ENCODE data around the gene NIPBL. TPM values are rescaled to one million over a fixed set of nuclear protein-coding genes. Genes with fewer than 3 reads are reported as not detected.

NIPBL gene
- total and polyA plus RNA-seq, 10 of the 15 experiments (the other 5 are each of a cell fraction or from before 2014, with no cell fraction given): 10.4 to 50.4 (median 20.2) TPM

GRCh38 chr5:36842087-36842486, 34.5 kb upstream of the NIPBL start:
- ChIA-PET RAD21 (ENCODE audit: unreplicated experiment) (no interaction called here), POLR2A (no interaction called here), CTCF (interaction anchor here (0.6 to 1.1 kb wide), 3 partner anchors 32 to 509 kb away, joined by 3 read pairs; no protein-coding TSS in a partner anchor), SMC1A (ENCODE audit: uncharacterized antibody, unreplicated experiment) (no interaction called here)
- H3K27me3 ChIP-seq (replicated peaks in 1 of 2; ENCODE audit: control insufficient read depth in 2 of 2, insufficient read depth in 2 of 2, low read length in 1 of 2): peaks cover 0 to 2% of the 10 kb centered on the region in 2 experiments; a peak in 1 of 4 replicates
- FAIRE-seq: no peak
- no peaks in the 10 kb centered on the region for H3K36me3 ChIP-seq (ENCODE audit: control insufficient read depth in 2 of 2, insufficient read depth in 2 of 2, low read length in 1 of 2)
- BruUV-seq (replicated peaks): no TSS peak
- H4K20me1 ChIP-seq (ENCODE audit: control insufficient read depth, insufficient read depth): no peaks in the 10 kb centered on the region
- WGBS (ENCODE audit: insufficient coverage, insufficient replicate concordance, low lambda C conversion rate, missing lambda C conversion rate): 0% methylated on average over 1 of the region's 1 CpG
- ATAC-seq: no peak
- DNase-seq (ENCODE audit: low read depth, low spot score): no peak
- H3K9ac ChIP-seq (ENCODE audit: control insufficient read depth, insufficient read depth, low read length): no peak overlapping the region
- intact Hi-C loops (cut with micrococcal nuclease; ENCODE audit: unreplicated experiment) (loop anchor here (5.0 kb wide), 1 partner anchor 85 kb away; no protein-coding TSS in a partner anchor), in situ Hi-C loops (cut with MboI) (no loop called here)
- no peak overlapping the region for H2AFZ ChIP-seq (ENCODE audit: control insufficient read depth, low read depth, low read length)
- no peaks in the 10 kb centered on the region for H3K9me3 ChIP-seq (replicated peaks; ENCODE audit: control insufficient read depth, insufficient read depth, low read length)
- H3K4me2 ChIP-seq (ENCODE audit: control insufficient read depth, insufficient read depth): no peak overlapping the region
- TF ChIP-seq ZNF207 (IDR thresholded peaks at IDR 0.05; ENCODE audit: borderline replicate concordance) (no peak), RFX5 (IDR thresholded peaks at IDR 0.05; ENCODE audit: low read depth, low read length) (no peak), POLR2AphosphoS5 (IDR thresholded peaks at IDR 0.05; ENCODE audit: low read length) (no peak), NFXL1 (IDR thresholded peaks at IDR 0.05; ENCODE audit: borderline replicate concordance) (no peak), MAX (IDR thresholded peaks at IDR 0.05; ENCODE audit: low read depth, low read length) (no peak), RELA (IDR thresholded peaks at IDR 0.05; ENCODE audit: borderline replicate concordance, partially characterized antibody) (no peak), TCF3 (IDR thresholded peaks at IDR 0.05; ENCODE audit: borderline replicate concordance, insufficient read depth, low read depth, low read length) (no peak)
- H3K27ac ChIP-seq (ENCODE audit: control insufficient read depth, insufficient read depth): no peak overlapping the region
- no peak overlapping the region for H3K4me3 ChIP-seq
- no peaks in the 10 kb centered on the region for H3K79me2 ChIP-seq (ENCODE audit: control insufficient read depth, insufficient read depth, low read length)
- H3K4me1 ChIP-seq (ENCODE audit: control insufficient read depth, insufficient read depth, low read length): no peaks in the 10 kb centered on the region

DNA sequence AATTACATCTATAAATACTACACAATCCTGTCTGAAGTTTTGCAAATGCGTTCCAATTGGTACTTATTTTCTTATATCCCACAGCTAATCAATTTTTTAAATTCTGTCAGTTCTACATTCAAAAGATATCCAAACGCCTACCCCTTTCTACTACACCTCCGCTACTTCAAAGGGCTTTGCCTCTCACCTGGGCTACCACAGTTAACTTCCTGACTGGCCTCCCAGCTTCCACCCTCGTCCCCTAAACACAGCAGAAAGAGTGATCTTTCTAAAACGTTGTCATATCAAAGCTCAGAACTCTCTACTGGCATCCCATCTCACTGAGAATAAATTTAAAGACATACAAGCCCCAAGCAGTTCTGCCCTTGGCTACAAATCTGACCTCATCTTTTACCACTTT, 32.3 kb upstream of the NIPBL start:
- Histone ChIP-seq H3K9ac (ENCODE audit: control insufficient read depth, insufficient read depth, low read length) (no peak overlapping the region), H2AFZ (ENCODE audit: control insufficient read depth, low read depth, low read length) (no peak overlapping the region), H3K27me3 (replicated peaks in 1 of 2; ENCODE audit: control insufficient read depth in 2 of 2, insufficient read depth in 2 of 2, low read length in 1 of 2) (0 out of 4 replicates have a peak, but pooled peaks cover 0 to 2% of the 10 kb centered on the region in 2 experiments), H3K4me3 (no peak overlapping the region), H3K9me3 (replicated peaks; ENCODE audit: control insufficient read depth, insufficient read depth, low read length) (no peaks in the 10 kb centered on the region), H4K20me1 (ENCODE audit: control insufficient read depth, insufficient read depth) (no peaks in the 10 kb centered on the region), H3K79me2 (ENCODE audit: control insufficient read depth, insufficient read depth, low read length) (no peaks in the 10 kb centered on the region), H3K4me1 (ENCODE audit: control insufficient read depth, insufficient read depth, low read length) (no peaks in the 10 kb centered on the region), H3K4me2 (ENCODE audit: control insufficient read depth, insufficient read depth) (no peak overlapping the region), H3K36me3 (ENCODE audit: control insufficient read depth in 2 of 2, insufficient read depth in 2 of 2, low read length in 1 of 2) (no peaks in the 10 kb centered on the region), H3K27ac (ENCODE audit: control insufficient read depth, insufficient read depth) (no peak overlapping the region)
- ChIA-PET CTCF (no interaction called here), RAD21 (ENCODE audit: unreplicated experiment) (no interaction called here), POLR2A (no interaction called here), SMC1A (ENCODE audit: uncharacterized antibody, unreplicated experiment) (no interaction called here)
- ATAC-seq (no peak), DNase-seq (ENCODE audit: low read depth, low spot score) (no peak), FAIRE-seq (no peak)
- intact Hi-C loops (cut with micrococcal nuclease; ENCODE audit: unreplicated experiment) (loop anchor here (5.0 kb wide), 1 partner anchor 87 kb away; no protein-coding TSS in a partner anchor), in situ Hi-C loops (cut with MboI) (no loop called here)
- no TSS peak for BruUV-seq (replicated peaks)
- WGBS (ENCODE audit: insufficient coverage, insufficient replicate concordance, low lambda C conversion rate, missing lambda C conversion rate): 29% methylated on average over 5 of the region's 5 CpGs
- no peak for TF ChIP-seq ZBTB40 (IDR thresholded peaks at IDR 0.05; ENCODE audit: borderline replicate concordance)
- no peak for TF ChIP-seq MYB (IDR thresholded peaks at IDR 0.05; ENCODE audit: borderline replicate concordance, low read depth, low read length)
- no peak for TF ChIP-seq MAX (IDR thresholded peaks at IDR 0.05; ENCODE audit: low read depth, low read length)
- TF ChIP-seq IRF4 (IDR thresholded peaks at IDR 0.05; ENCODE audit: low read depth, low read length): no peak
- TF ChIP-seq RELA (IDR thresholded peaks at IDR 0.05; ENCODE audit: borderline replicate concordance, partially characterized antibody): no peak
- no peak for TF ChIP-seq RBBP5 (conservative IDR thresholded peaks at IDR 0.05)
- no peak for TF ChIP-seq FOXK2 (IDR thresholded peaks at IDR 0.05)
- no peak for TF ChIP-seq ZBED1 (IDR thresholded peaks at IDR 0.05; ENCODE audit: borderline replicate concordance)
- TF ChIP-seq BCL11A (IDR thresholded peaks at IDR 0.05; ENCODE audit: low read depth, low read length): no peak
